ENCODE measurements around the gene EMP2.
"Not testable (repeated sequence)": the region's sequence is repeated elsewhere in the genome, so short reads cannot be mapped to it uniquely, and the experiment has no call there.

- TF ChIP-seq POLR2AphosphoS5, POLR2A (IDR thresholded peaks at IDR 0.05): not testable (repeated sequence)
Measured at GRCh38 chr16:10533612-10534011, 46.8 kb downstream of the EMP2 start.
